GM12878 (cell line): Measurements from ENCODE around the gene PGLYRP4. TPM values are rescaled to one million over a fixed set of nuclear protein-coding genes. Genes with fewer than 3 reads are reported as not detected.

Experiments used
- ATAC-seq: fragments of 200-7000 bp; cut with Tn5 transposase; 3 replicates; pipeline ENCODE4 v1.9.1; 2020; ENCODE audit warnings: mild to moderate bottlenecking, moderate library complexity
- BruUV-seq: library from RNA; stranded (reverse); fragments of 400-500 nt; replicated peaks from 2 replicates; lab custom pipeline; 2021; lab: Mats Ljungman, UMichigan
- CTCF ChIA-PET: fragments of 300-600 bp; sonication (Branson Sonifier 250); formaldehyde crosslinking; extraction: SDS; loops from one replicate; lab custom pipeline; 2021; ENCODE audit warnings: inconsistent platforms; lab: Yijun Ruan, JAX
- POLR2A ChIA-PET: fragments of 350-600 bp; formaldehyde crosslinking; extraction: SDS; loops from one replicate; lab custom pipeline; 2021; ENCODE audit warnings: inconsistent platforms; lab: Charles Lee
- RAD21 ChIA-PET: fragments of 300-600 bp; sonication (Branson Sonifier 250); formaldehyde crosslinking; loops from one replicate; lab custom pipeline; 2023; ENCODE audit warnings: antibody characterized with exemption; ENCODE audit not compliant: unreplicated experiment; lab: Charles Lee
- SMC1A ChIA-PET: fragments of 300-600 bp; sonication (Branson Sonifier 250); formaldehyde crosslinking; loops from one replicate; lab custom pipeline; 2023; ENCODE audit not compliant: unreplicated experiment, uncharacterized antibody; lab: Charles Lee
- DNase-seq: peaks from one replicate; pipeline ENCODE4 v3.0.0-alpha.2; 2011; ENCODE audit warnings: low read depth, low spot score
- FAIRE-seq: peaks from 3 replicates; lab custom pipeline; 2011; peaks lifted over from hg19 to GRCh38; lab: Jason Lieb, UNC
- H2AFZ ChIP-seq: 2 replicates; pipeline ENCODE4 v1.6.0; 2011; ENCODE audit warnings: low read depth, low read length, control low read depth; ENCODE audit not compliant: control insufficient read depth
- H3K27ac ChIP-seq: 2 replicates; pipeline ENCODE4 v1.5.1; 2011; ENCODE audit warnings: control low read depth; ENCODE audit not compliant: control insufficient read depth, insufficient read depth
- H3K27me3 ChIP-seq, 2 experiments: replicated peaks in 1 of 2; 2 replicates each; pipeline versions ENCODE4 v1.6.0 to v1.6.1; 2011; ENCODE audit warnings: low read length in 1 of 2; ENCODE audit not compliant: control insufficient read depth in 2 of 2, insufficient read depth in 2 of 2
- H3K36me3 ChIP-seq, 2 experiments: 2 replicates each; pipeline ENCODE4 v1.5.1; 2011; ENCODE audit warnings: low read length in 1 of 2; ENCODE audit not compliant: control insufficient read depth in 2 of 2, insufficient read depth in 2 of 2
- H3K4me1 ChIP-seq: 2 replicates; pipeline ENCODE4 v1.6.1; 2011; ENCODE audit warnings: mild to moderate bottlenecking, low read length, moderate library complexity, mixed read lengths; ENCODE audit not compliant: control insufficient read depth, insufficient read depth
- H3K4me2 ChIP-seq: 2 replicates; pipeline ENCODE4 v1.6.0; 2011; ENCODE audit warnings: control low read depth; ENCODE audit not compliant: control insufficient read depth, insufficient read depth
- H3K4me3 ChIP-seq: fragments of 200-600 bp; sonication (generic); 2 replicates; pipeline ENCODE4 v1.5.1; 2016
- H3K79me2 ChIP-seq: 2 replicates; pipeline ENCODE4 v1.6.0; 2011; ENCODE audit warnings: low read length; ENCODE audit not compliant: control insufficient read depth, insufficient read depth
- H3K9ac ChIP-seq: 2 replicates; pipeline ENCODE4 v1.8.0; 2011; ENCODE audit warnings: low read length, control low read depth, mixed read lengths; ENCODE audit not compliant: control insufficient read depth, insufficient read depth
- H3K9me3 ChIP-seq: replicated peaks from 3 replicates; pipeline ENCODE4 v1.5.1; 2011; ENCODE audit warnings: mild to moderate bottlenecking, low read length; ENCODE audit not compliant: control insufficient read depth, insufficient read depth
- H4K20me1 ChIP-seq: 2 replicates; pipeline ENCODE4 v1.6.0; 2011; ENCODE audit not compliant: control insufficient read depth, insufficient read depth
- ATF2 ChIP-seq: IDR thresholded peaks from 2 replicates; pipeline ENCODE4 v1.6.1; 2012; ENCODE audit warnings: low read length, inconsistent platforms
- CEBPB ChIP-seq, 2 experiments: fragments of 150-350 bp in 1 of 2; IDR thresholded peaks; 2 replicates each; pipeline ENCODE4 v1.6.1; 2012 to 2014; ENCODE audit warnings: low read depth in 2 of 2, low read length in 2 of 2, borderline replicate concordance in 1 of 2, inconsistent platforms in 1 of 2
- ESRRA ChIP-seq: IDR thresholded peaks from 2 replicates; pipeline ENCODE4 v1.6.1; 2012; ENCODE audit warnings: mild to moderate bottlenecking, low read length, improper control_type of control experiment
- NBN ChIP-seq: fragments of 450-650 bp; IDR thresholded peaks from 2 replicates; pipeline ENCODE4 v1.6.1; 2016
- NR2C1 ChIP-seq: fragments of 450-650 bp; IDR thresholded peaks from 2 replicates; pipeline ENCODE4 v1.6.1; 2017; ENCODE audit warnings: antibody characterized with exemption, mild to moderate bottlenecking, moderate library complexity
- NR2C2 ChIP-seq: IDR thresholded peaks from 2 replicates; pipeline ENCODE4 v1.6.1; 2011; ENCODE audit warnings: borderline replicate concordance, low read depth; ENCODE audit not compliant: control insufficient read depth, insufficient read length
- RUNX3 ChIP-seq: IDR thresholded peaks from 2 replicates; pipeline ENCODE4 v1.6.1; 2012; ENCODE audit warnings: low read length, inconsistent platforms
- SUZ12 ChIP-seq: fragments of 200-600 bp; sonication (generic); IDR thresholded peaks from one replicate; pipeline ENCODE4 v1.6.1; 2018; ENCODE audit warnings: antibody characterized with exemption, mild to moderate bottlenecking; ENCODE audit not compliant: unreplicated experiment
- ZNF592 ChIP-seq: fragments of 450-650 bp; IDR thresholded peaks from 2 replicates; pipeline ENCODE4 v1.6.1; 2017; ENCODE audit warnings: mild to moderate bottlenecking, moderate library complexity
- WGBS: methylation state at CpG from one replicate; pipeline ENCODE4 v1.1.6; 2016; ENCODE audit warnings: low lambda C conversion rate; ENCODE audit not compliant: insufficient replicate concordance, insufficient coverage; ENCODE audit errors: missing lambda C conversion rate; 5-methylcytosine and 5-hydroxymethylcytosine counted together
- in situ Hi-C: fragments of 300-500 bp; cut with MboI; formaldehyde crosslinking; loops from 9 replicates; pipeline ENCODE4 v1.14.3; 2018; ENCODE audit warnings: mixed read lengths
- intact Hi-C: fragments of 100-400 bp; cut with micrococcal nuclease; formaldehyde crosslinking; loops from one replicate; pipeline ENCODE4 v1.14.2; 2022; ENCODE audit not compliant: unreplicated experiment
- polyA plus RNA-seq, 11 experiments: library from polyadenylated mRNA; depleted of rRNA in 4 of 11; unstranded in 6 of 11; stranded (reverse) in 5 of 11; fragments of >200 nt; fragmentation: Nextera tagmentation in 4 of 11; fragmentation: Illumina TruSeq in 1 of 11; extraction: Ambion mirVana in 4 of 11; extraction: Trizol in 1 of 11; gene quantifications; 1 replicate in 1 of 11; 2 replicates in 10 of 11; pipeline versions ENCODE4 v1.2.1 to v1.2.3, GENCODE V29; 2011 to 2016; ENCODE audit warnings: inconsistent platforms in 2 of 11, missing spikeins in 2 of 11, low read depth in 1 of 11
- total RNA-seq, 4 experiments: library from RNA; depleted of rRNA in 3 of 4; stranded (reverse); fragments of >200 nt in 3 of 4; fragmentation: Illumina TruSeq in 1 of 4; extraction: Trizol in 1 of 4; gene quantifications; 2 replicates each; pipeline versions ENCODE4 v1.2.1 to v1.2.3, GENCODE V29; 2013 to 2021

Gene PGLYRP4
- total and polyA plus RNA-seq, 10 of the 15 experiments (the other 5 are each of a cell fraction or from before 2014, with no cell fraction given): 0.22 to 3.0 (median 0.44) TPM

GRCh38 chr1:153390938-153391710 lies 42.5 kb upstream of the PGLYRP4 start, which contains the start of gene S100A8:
TSS of gene S100A8 (minus strand) at chr1:153391073. CDS start at chr1:153390535, 538 bp downstream.
- H3K36me3 ChIP-seq: no peaks in the 10 kb centered on the region
- ChIA-PET POLR2A (no interaction called here), SMC1A (no interaction called here), RAD21 (no interaction called here), CTCF (interaction anchor here (0.5 to 0.6 kb wide), 2 partner anchors 104 to 1395 kb away, joined by 3 read pairs; no protein-coding TSS in a partner anchor)
- BruUV-seq: no TSS peak
- no peak within 1 kb of the TSS for H3K27ac ChIP-seq
- no peak within 1 kb of the TSS for H3K9ac ChIP-seq
- in situ Hi-C loops: no loop called here
- no peak within 1 kb of the TSS for H3K4me2 ChIP-seq
- H3K79me2 ChIP-seq: no peaks in the 10 kb centered on the region
- H3K4me3 ChIP-seq: no peak within 1 kb of the TSS
- 6% methylated on average over 7 of the region's 7 CpGs for WGBS
- no peak for TF ChIP-seq ESRRA
- TF ChIP-seq SUZ12: no peak
- TF ChIP-seq CEBPB (IDR thresholded peaks at IDR 0.05; ENCODE audit: borderline replicate concordance in 1 of 2, low read depth in 2 of 2, low read length in 2 of 2): no peak
- no peaks in the 10 kb centered on the region for H3K9me3 ChIP-seq
- ATAC-seq (no peak), DNase-seq (no peak), FAIRE-seq (no peak)
- H3K27me3 ChIP-seq: peaks cover 1 to 2% of the 10 kb centered on the region in 2 experiments; a peak in 1 of 4 replicates
- H4K20me1 ChIP-seq: no peaks in the 10 kb centered on the region
- H2AFZ ChIP-seq: no peak within 1 kb of the TSS
- H3K4me1 ChIP-seq: no peaks in the 10 kb centered on the region
- intact Hi-C loops: no loop called here

GRCh38 chr1:153389973-153390879 lies 41.6 kb upstream of the PGLYRP4 start:
- Histone ChIP-seq H3K4me2 (no peak overlapping the region), H3K9ac (no peak overlapping the region), H3K27ac (no peak overlapping the region), H3K36me3 (no peaks in the 10 kb centered on the region), H3K79me2 (no peaks in the 10 kb centered on the region), H3K27me3 (peaks cover 1 to 2% of the 10 kb centered on the region in 2 experiments; a peak in 1 of 4 replicates), H3K4me3 (no peak overlapping the region), H4K20me1 (no peaks in the 10 kb centered on the region), H3K9me3 (no peaks in the 10 kb centered on the region), H3K4me1 (no peaks in the 10 kb centered on the region), H2AFZ (no peak overlapping the region)
- intact Hi-C loops (no loop called here), in situ Hi-C loops (no loop called here)
- ChIA-PET RAD21 (no interaction called here), POLR2A (no interaction called here), SMC1A (no interaction called here), CTCF (interaction anchor here (0.6 kb wide), 1 partner anchor 105 kb away, joined by 3 read pairs; no protein-coding TSS in a partner anchor)
- WGBS: 7% methylated on average over 17 of the region's 17 CpGs
- no TSS peak for BruUV-seq
- no peak for DNase-seq
- FAIRE-seq: no peak
- no peak for ATAC-seq
- TF ChIP-seq RUNX3 (no peak), NR2C2 (no peak), ZNF592 (no peak), NR2C1 (no peak), NBN (no peak), ATF2 (no peak)
